Islet of Langerhans (tissue), 1 donor: Measurements from ENCODE around the gene SLC1A5.

ENCODE experiments used
- FAIRE-seq: peaks from one replicate; lab custom pipeline; 2011; peaks lifted over from hg19 to GRCh38; lab: Jason Lieb, UNC

SLC1A5 gene

GRCh38 chr19:46742926-46743480 lies 45.4 kb downstream of the SLC1A5 start:
- FAIRE-seq = no peak

- no peak for FAIRE-seq
These were observed 46.9 kb downstream of the SLC1A5 start for GRCh38 chr19:46741447-46741846.

GRCh38 chr19:46739290-46739771 lies 49.1 kb downstream of the SLC1A5 start:
- FAIRE-seq = no peak

- no peak for FAIRE-seq
These were observed 50.6 kb downstream of the SLC1A5 start for GRCh38 chr19:46737761-46738171.

GRCh38 chr19:46737298-46737654 lies 51.1 kb downstream of the SLC1A5 start:
- FAIRE-seq = no peak

- FAIRE-seq = no peak
These were observed 51.7 kb downstream of the SLC1A5 start for GRCh38 chr19:46736531-46737297.

- FAIRE-seq = no peak
These were observed 54.6 kb downstream of the SLC1A5 start for GRCh38 chr19:46733690-46734292.

GRCh38 chr19:46732966-46733689 lies 55.3 kb downstream of the SLC1A5 start:
- FAIRE-seq = no peak

- FAIRE-seq = no peak
These were observed 56.0 kb downstream of the SLC1A5 start for GRCh38 chr19:46732172-46732938.

- FAIRE-seq = no peak
These were observed 56.8 kb downstream of the SLC1A5 start for GRCh38 chr19:46731584-46731983.

GRCh38 chr19:46731007-46731501 lies 57.3 kb downstream of the SLC1A5 start:
- FAIRE-seq = no peak

- no peak for FAIRE-seq
These were observed 57.8 kb downstream of the SLC1A5 start for GRCh38 chr19:46730595-46730994.

- no peak for FAIRE-seq
These were observed 58.2 kb downstream of the SLC1A5 start for GRCh38 chr19:46730187-46730586.

GRCh38 chr19:46729696-46730095 lies 58.7 kb downstream of the SLC1A5 start:
- FAIRE-seq = no peak

GRCh38 chr19:46728693-46729339 lies 59.6 kb downstream of the SLC1A5 start:
- no peak for FAIRE-seq

- no peak for FAIRE-seq
These were observed 60.2 kb downstream of the SLC1A5 start for GRCh38 chr19:46728208-46728607.

GRCh38 chr19:46727757-46728156 lies 60.6 kb downstream of the SLC1A5 start:
- no peak for FAIRE-seq

GRCh38 chr19:46726971-46727501 lies 61.4 kb downstream of the SLC1A5 start:
- no peak for FAIRE-seq

GRCh38 chr19:46726551-46726950 lies 61.8 kb downstream of the SLC1A5 start:
- FAIRE-seq = no peak

- FAIRE-seq = no peak
These were observed 62.5 kb downstream of the SLC1A5 start for GRCh38 chr19:46725859-46726393.
